ENCODE measurements around the gene IL3RA.
"Not testable (repeated sequence)": the region's sequence is repeated elsewhere in the genome, so short reads cannot be mapped to it uniquely, and the experiment has no call there.

The IL3RA gene

DNA sequence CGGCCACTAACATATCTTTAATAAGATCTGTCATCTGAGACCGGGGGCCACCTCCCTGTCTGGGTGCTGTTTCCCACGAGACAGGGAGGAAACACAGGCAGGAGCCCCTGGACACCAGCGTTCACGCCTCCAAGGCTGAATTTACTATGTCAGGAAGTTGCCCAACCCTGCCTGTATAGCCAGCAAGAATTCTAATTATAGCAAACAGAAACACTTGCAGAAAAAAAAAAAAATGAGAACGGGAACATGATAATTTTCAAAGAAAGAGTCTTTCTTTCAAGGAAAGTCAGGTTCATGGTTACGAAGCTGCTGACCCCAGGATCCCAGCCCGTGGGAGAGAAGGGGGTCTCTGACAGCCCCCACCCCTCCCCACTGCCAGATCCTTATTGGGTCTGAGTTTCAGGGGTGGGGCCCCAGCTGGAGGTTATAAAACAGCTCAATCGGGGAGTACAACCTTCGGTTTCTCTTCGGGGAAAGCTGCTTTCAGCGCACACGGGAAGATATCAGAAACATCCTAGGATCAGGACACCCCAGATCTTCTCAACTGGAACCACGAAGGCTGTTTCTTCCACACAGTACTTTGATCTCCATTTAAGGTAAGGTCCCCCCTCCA, at the start of gene IL3RA:
Gene IL3RA (plus strand): TSS at position 455 of the 613 bp plus-strand sequence. CDS start 4,981 bp downstream, outside the sequence.
- TF ChIP-seq, protein P1, sequence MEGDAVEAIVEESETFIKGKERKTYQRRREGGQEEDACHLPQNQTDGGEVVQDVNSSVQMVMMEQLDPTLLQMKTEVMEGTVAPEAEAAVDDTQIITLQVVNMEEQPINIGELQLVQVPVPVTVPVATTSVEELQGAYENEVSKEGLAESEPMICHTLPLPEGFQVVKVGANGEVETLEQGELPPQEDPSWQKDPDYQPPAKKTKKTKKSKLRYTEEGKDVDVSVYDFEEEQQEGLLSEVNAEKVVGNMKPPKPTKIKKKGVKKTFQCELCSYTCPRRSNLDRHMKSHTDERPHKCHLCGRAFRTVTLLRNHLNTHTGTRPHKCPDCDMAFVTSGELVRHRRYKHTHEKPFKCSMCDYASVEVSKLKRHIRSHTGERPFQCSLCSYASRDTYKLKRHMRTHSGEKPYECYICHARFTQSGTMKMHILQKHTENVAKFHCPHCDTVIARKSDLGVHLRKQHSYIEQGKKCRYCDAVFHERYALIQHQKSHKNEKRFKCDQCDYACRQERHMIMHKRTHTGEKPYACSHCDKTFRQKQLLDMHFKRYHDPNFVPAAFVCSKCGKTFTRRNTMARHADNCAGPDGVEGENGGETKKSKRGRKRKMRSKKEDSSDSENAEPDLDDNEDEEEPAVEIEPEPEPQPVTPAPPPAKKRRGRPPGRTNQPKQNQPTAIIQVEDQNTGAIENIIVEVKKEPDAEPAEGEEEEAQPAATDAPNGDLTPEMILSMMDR (IDR thresholded peaks at IDR 0.05; ENCODE audit: extremely low read depth, missing control alignments), result no peak
- peak; percentile 55 for DNase-seq (ENCODE audit: low spot score)

DNA sequence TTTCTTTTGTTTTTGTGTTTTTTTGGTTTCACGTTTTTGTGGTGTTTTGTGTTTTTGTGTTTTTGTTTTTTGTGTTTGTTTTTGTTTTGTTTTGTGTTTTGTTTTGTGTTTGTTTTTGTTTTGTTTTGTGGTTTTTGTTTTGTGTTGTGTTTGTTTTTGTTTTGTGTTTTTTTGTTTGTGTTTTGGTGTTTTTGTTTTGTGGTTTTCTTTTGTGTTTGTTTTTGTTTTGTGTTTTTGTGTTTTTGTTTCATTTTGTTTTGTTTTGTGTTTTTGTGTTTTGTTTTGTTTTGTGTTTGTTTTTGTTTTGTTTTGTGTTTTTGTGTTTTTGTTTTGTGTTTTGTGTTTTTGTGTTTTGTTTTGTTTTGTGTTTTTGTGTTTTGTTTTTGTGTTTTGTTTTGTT, 47.0 kb upstream of the IL3RA start:
- TF ChIP-seq, protein P1 (IDR thresholded peaks at IDR 0.05; ENCODE audit: extremely low read depth, missing control alignments), result no peak
- no peak for DNase-seq (ENCODE audit: low spot score)

DNA sequence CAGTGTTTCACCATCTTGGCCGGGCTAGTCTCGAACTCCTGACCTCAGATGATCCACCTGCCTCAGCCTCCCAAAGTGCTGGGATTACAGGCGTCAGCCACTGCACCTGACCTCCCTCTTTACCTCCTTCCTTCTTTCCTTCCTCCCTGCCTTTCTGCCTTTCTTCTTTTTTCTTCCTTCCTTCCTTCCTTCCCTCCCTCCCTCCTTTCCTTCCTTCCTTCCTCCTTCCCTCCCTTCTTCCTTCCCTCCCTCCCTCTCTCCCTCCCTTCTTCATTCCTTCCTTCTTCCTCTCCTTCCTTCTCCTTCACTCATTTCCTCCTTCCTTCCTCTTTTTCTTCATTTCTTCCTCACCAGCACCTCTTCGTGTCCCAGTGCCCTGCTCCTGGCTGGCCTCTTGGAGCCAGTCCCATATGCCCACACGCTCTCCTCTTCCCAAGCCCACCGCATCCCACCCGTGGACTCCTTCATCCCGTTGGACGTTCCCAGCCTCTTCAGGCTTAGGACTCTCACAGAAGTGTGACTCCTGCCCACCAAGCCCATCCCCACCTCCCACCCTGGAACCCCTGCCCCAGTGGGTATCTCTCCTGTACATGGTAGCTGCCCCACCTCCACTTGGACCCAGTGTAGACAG, 45.4 kb upstream of the IL3RA start:
- TF ChIP-seq, protein P1 (IDR thresholded peaks at IDR 0.05; ENCODE audit: extremely low read depth, missing control alignments), result no peak
- no peak for DNase-seq (ENCODE audit: low spot score)

DNA sequence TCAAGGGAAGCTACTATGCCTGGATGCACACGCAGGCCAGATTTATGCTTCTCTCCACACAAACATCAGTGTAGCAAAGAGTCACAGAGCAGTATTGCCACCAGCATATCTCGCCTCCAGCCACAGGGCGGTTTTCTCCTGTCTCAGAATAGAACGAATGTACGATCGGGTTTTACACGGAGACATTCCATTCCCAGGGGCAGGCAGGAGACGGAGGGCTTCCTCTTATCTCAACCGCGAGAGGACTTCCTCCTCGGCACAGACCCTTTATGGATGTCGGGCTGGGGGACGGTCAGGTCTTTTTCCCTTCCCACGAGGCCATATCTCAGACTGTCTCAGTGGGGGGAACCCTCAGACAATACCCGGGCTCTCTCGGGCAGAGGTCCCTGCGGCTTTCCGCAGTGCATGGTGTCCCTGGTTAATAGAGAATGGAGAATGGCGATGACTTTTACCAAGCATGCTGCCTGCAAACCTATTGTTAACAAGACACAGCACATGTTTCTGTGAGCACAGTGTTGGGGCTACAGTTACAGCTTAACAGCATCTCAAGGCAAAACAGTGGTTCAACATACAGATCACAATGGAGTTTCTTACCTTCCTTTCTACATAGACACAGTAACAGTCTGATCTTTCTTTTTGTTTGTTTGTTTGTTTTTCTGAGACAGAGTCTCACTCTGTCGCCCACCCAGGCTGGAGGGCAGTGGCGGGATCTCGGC, 43.9 kb upstream of the IL3RA start:
- TF ChIP-seq, protein P1 (IDR thresholded peaks at IDR 0.05; ENCODE audit: extremely low read depth, missing control alignments), result no peak
- DNase-seq (ENCODE audit: low spot score), result no peak

DNA sequence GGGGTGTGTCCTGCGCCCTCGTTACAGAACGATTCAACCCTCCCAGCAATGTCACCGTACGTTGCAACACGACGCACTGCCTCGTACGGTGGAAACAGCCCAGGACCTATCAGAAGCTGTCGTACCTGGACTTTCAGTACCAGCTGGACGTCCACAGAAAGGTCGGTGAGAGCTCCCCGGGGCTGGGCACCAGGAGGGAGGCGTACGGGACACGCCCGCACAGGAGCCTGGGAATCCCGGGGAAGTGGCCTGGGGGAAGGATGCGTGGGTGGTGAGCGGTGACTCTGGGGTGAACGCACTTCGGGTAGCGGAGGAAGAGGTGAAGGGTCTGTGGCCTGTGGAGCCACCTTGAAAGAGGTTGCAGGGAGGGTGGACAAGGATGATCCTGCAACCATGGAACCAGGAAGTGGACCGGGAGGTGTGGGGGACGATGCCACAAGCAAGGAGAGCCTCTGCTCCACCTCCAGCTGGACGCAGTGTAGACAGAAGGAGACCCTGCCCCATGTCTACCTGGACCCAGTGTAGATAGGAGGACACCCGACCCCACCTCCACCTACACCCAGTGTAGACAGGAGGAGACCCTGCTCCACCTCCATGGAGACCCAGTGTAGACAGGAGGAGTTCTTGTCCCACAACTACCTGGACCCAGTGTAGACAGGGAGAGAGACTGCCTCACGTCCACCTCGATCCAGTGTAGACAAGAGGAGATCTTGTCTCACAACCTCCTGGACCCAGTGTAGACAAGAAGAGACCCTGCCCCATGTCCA, 42.1 kb upstream of the IL3RA start:
- TF ChIP-seq, protein P1 (IDR thresholded peaks at IDR 0.05; ENCODE audit: extremely low read depth, missing control alignments), result no peak
- DNase-seq (ENCODE audit: low spot score), result no peak

DNA sequence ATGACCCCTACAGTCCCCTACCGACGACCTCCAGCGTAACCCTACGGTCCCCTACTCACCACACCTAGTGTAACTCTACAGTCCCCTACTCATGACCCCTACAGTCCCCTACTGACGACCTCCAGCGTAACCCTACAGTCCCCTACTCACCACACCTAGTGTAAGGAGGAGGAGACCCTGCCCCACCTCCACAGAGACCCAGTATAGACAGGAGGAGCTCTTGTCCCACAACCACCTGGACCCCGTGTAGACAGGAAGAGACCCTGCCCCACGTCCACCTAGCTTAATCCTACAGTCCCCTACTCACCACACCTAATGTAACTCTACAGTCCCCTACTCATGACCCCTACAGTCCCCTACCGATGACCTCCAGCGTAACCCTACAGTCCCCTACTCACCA, 41.0 kb upstream of the IL3RA start:
- TF ChIP-seq, protein P1 (IDR thresholded peaks at IDR 0.05; ENCODE audit: extremely low read depth, missing control alignments), result no peak

DNA sequence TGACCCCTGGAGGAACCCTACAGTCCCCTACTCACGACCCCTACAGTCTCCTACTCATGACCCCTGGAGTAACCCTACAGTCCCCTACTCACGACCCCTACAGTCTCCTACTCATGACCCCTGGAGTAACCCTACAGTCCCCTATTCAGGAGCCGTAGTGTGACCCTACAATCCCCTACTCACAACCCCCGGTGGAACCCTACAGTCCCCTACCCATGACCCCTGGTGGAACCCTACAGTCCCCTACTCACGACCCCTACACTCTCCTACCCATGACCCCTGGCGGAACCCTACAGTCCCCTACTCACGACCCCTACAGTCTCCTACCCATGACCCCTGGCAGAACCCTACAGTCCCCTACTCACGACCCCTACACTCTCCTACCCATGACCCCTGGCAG, 39.0 kb upstream of the IL3RA start:
- DNase-seq (ENCODE audit: low spot score), result not testable (repeated sequence)

More for the DNA sequence above, 41.0 kb upstream of the IL3RA start:
- no peak for DNase-seq (ENCODE audit: low spot score)
